HG03378 (cell line): ENCODE results near the gene STX11.

Experiments
- ATAC-seq: cut with Tn5 transposase; IDR thresholded peaks from one replicate; pipeline ENCODE4 v1.9.1; 2021; ENCODE audit warnings: mild to moderate bottlenecking, moderate library complexity; ENCODE audit not compliant: unreplicated experiment

The STX11 gene

GRCh38 chr6:144140867-144141266, 9.4 kb upstream of the STX11 start:
- ATAC-seq: peak; percentile 82

DNA sequence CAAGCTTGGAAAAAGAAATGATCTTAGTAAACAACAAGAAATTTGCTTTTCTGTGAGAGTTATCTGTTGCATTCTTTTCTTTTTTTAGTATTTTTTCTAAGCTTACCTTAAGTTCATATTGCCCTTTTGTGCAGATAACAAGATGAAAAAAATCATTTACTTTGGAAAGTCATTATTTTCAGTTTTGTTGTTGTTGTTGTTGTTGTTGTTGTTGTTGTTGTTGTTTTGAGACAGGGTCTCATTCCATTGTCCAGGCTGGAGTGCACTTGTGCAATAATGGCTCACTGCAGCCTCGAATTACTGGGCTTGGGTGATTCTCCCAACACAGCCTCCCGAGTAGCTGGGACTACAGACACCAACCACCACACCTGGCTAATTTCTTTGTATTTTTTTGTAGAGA, 8.8 kb upstream of the STX11 start:
- no peak for ATAC-seq

DNA sequence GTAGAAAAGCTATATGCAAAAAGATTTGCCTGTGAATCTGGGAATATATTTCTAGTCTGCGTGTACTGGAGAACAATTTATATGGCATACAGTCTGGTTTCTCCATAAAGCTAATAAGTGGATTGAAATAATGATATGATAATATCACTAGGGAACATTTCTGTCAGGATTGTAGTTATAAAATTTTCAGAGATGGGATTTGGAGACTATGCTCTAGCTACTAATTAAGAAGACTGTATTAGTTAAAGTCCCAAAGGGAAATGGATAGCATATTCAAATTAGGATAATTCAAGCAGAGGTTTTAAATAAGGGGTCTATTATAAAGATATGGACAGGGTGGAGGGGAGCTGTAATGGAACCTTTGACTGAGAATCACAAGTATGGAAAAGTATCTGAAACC, 7.2 kb upstream of the STX11 start:
- ATAC-seq: no peak

- no peak for ATAC-seq
These were observed 6.4 kb upstream of the STX11 start for GRCh38 chr6:144143878-144144277.

DNA sequence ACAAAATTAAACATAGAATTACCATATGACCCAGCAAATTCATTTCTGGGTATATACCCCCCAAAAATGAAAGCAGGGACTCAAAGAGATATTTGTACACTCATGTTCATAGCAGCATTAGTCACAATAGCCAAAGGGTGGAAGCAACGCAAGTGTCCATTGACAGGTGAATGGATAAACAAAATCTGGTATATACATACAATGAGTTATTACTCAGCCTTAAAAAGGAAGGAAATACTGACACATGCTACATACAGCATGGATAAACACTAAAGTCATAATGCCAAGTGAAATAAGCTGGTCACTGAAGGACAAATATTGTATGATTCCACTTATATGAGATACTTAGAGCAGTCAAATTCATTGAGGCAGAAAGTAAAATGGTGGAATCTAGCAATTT, 5.3 kb upstream of the STX11 start:
- no peak for ATAC-seq

DNA sequence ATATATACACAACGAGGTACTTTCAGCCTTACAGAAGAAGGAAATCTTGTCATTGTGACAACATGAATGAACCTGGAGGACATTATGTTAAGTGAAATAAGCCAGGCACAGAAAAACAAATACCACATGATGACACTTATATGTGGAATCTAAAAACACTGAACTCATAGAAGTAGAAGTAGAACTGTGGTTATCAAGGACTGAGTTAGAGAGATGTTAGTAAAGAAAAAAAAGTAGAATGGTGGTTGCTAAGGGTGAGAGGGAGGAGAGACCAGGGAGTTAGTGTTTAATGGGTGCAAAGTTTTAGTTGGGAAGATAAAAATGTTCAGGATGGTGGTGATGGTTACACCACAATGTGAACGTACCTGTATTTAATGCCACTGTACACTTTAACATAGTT, 4.8 kb upstream of the STX11 start:
- no peak for ATAC-seq

- no peak for ATAC-seq
These were observed 1.4 kb upstream of the STX11 start for GRCh38 chr6:144148886-144149285.

GRCh38 chr6:144149558-144149893, 791 bp upstream of the STX11 start:
- ATAC-seq: no peak

DNA sequence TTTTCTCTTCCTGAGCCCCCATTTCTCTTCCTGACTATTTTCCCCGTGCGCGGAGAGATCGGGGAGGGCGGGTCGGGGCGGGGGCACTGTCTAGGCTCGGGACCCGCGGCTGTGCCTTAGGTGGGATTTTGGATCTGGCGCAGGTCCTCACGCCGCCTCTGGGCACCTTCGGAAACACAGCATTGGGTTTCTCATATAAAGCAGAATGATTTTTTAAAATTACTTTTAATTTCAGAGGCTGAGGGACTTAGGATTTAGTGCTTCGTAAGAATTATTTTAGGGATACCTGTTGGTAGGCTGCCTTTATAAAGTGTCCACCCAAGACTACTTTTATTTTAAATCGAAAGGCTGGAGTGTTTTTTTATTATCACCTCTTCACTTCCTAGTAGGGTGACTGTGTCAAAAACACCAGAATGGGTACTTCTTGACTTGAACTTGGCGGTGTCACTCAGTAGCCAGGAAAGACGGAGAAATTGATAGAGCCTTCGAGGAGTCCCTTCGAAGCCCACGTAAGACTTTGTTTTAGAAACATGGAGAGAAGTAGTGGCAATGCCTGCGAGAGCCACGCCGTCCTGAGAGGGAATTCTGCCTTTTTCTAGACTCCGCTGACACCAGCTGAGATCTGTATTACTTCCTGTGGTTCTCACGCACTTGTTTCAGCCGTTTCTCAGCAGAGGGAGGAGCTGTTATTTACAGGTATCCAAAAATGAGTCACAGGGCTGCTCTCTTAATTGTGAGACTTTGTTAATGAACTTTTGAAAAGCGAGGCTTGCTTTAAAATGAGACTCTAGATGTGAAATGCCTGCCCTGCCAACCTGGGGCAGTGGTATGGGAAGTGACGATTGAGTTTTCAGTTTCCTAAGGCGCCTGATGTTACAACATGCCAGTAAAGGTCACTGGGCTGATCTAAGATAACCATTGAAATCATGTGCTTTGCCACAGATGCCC, 667 bp downstream of the STX11 start:
- peak; percentile 72 for ATAC-seq

DNA sequence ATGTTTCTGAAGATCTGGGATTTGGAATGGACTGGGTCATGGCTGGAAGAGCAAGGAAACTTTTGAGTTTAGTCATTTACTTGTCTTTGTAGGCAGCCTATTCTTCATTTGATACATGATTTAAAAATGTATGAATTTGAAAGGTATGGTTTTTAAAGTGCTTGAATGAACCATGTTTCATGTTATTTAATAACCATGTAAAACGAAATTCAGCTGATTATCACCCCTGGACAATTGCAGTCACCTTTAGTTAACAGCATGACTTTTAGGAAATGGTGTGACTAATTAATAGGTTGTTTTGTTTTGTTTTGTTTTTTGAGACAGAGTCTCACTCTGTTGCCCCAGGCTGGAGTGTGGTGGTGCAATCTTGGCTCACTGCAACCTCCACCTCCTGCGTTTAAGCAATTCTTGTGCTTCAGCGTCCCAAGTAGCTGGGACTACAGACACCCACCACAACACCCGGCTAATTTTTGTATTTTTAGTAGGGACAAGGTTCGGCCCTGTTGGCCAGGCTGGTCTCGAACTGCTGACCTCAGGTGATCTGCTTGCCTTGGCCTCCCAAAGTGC, 2.1 kb downstream of the STX11 start:
- no peak for ATAC-seq

DNA sequence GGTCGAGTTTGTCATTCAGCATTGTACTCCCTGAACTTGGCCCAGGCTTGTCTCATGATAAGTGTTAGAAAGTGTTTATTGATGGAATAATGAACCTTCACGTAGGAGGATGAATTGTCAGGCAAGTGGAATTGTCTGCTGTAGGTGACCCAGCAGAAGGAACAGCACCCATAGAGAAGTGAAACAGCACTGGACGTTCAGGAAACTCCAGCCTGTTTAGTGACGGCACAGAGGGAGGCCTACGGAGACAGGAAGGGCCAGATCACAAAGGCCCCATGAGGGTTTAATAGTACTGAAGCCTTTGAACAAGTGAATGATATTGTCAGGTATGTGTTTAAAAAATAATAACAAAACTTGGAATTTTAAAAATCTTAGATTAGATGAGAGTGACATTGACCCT, 2.9 kb downstream of the STX11 start:
- ATAC-seq: no peak

DNA sequence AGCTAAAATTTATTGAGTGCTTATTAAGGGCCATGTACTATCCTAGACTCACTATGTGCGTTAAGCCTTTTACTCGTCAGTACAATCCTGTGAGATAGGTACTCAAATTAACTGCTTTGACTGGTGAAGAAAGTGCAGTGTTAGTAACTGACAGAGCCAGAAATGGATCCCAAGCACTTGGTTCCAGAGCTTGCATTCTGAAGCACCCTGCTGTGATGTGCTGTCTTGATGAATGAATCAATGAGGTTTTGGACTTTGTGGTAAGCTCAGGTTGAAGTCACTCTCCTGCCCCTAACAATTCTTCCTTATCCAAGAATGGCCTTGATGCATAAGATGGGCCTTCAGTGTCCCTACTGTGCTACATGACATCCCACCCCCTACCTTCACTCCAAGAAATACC, 3.7 kb downstream of the STX11 start:
- no peak for ATAC-seq

DNA sequence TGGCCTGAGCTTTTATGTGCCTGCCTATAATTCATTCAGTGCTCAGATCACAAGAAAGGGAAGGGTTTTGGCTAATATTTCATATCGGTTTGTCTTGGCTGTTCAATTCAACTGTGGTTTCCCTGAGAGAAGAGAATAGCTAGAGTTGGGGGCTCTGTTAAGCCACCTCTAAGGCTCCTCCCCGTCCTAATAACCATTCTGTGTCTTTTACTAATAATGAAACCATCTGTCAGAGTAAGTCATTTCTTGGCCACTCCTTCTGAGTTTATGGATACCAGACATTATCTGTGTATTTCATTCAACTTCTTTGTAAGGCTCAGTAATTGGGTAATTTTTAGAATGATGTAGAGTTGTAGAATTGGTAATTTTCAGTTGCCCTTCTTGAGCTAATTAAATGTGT, 5.2 kb downstream of the STX11 start:
- peak; percentile 65 for ATAC-seq

DNA sequence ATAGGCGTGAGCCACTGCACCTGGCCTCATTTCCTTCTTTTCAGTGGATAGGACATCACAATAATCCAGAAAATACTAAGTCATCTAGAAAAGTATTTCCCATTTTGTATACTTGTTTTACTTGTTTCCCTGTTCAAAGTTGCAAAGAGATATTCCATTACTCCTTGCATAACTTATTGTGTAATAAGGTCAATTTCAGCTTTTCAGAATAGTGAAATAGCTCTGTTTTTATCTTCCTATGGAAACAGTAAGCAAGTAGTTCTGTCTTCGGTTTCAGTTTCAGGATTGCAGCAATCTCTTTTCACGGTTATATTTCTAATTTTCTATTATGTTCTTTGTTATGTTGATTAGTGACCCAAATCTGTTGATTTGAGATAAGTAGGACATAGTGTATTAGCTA, 6.0 kb downstream of the STX11 start:
- peak; percentile 25 for ATAC-seq

GRCh38 chr6:144156991-144157390, 6.7 kb downstream of the STX11 start:
- ATAC-seq: no peak

DNA sequence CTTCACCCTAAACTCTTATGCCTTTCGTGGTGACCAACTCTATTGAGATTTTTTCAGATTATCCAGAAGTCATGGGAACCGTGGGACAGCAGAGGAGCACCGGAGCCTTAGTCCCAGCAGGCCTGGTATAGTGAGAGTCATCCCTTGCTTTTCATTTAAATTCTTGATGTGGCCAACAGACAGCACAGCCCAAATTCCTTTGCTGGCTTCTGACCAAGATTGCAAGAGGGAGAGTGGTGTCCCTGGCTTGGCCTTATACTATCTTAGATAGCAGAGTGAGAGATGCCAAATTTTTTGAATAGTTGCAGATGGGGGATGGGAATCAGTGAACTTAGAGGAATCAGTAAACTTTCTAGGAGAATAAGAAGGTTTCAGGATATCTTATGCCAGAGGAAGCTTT, 7.8 kb downstream of the STX11 start:
- no peak for ATAC-seq

- ATAC-seq: no peak
These were observed 8.9 kb downstream of the STX11 start for GRCh38 chr6:144159223-144159622.

DNA sequence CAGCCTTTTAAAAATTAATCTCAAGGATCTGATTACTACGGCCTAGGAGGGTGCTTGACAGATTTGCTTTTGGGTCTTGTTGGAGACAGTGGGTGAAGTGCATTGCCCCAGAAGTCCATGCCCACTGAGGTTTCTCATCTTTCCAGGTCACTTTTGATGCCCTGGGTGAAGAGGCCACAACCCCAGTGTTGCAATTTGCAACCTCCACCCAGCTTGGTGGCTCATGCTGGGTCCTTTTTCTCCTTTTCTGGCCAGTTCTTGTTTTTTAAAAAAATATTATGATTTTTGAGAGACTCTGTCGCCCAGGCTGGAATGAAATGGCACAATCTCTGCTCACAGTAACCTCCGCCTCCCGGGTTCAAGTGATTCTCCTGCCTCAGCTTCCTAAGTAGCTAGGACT, 9.4 kb downstream of the STX11 start:
- ATAC-seq: no peak

GRCh38 chr6:144160431-144161005, 10.2 kb downstream of the STX11 start:
- ATAC-seq: no peak

DNA sequence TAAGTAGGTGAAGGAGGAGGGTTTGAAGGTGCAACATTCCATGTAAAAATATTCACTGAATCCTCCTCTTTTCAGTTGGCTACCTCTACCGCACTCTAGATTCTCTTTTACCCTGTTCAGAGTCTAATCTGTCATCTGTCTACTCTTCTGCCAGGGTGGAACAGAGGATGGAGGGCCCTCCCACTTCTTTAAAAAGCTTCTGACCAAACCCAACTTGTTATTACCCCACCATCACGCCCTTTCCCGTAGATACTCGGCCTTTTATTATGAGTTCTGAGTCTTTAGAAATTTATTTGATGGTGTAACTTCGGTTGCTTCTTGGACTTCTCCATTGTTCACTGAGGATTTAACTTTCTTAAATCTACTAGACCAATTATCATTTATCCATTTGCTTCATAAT, 11.7 kb downstream of the STX11 start:
- no peak for ATAC-seq

DNA sequence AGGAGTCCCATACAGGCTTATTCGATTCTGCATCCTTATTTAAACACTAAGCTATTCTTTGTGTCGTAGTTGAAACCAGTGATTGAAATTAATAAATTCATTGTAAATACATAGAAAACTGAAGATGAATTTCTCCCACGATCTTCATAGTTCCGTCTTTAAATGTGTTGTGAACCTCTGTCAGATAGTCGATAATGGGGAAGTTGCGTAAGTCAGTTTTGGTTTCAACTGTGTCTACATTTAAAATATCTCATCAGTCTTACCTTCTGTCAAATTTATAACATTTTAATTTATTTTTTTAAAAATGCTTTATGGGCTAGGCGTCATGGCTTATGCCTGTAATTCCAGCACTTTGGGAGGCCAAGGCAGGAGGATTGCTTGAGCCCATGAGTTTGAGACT, 12.7 kb downstream of the STX11 start:
- peak; percentile 76 for ATAC-seq

DNA sequence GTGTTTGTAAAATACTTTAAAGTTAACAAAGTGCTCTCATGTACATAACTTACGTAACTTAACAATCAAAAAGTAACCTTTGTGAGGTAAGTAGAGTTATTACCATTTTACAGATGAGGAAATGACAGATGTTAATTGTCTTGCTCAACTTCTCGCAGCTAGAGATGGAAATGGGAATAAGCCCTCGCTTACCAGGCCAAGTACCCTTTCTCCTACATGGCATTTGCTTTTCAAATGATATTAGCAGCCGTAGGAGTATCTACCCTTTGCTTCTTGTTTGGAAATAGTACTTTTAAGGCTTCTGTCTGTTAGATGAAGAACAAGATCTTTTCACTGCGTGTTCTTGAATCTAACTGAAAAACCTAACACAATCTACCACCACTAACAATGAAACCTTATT, 15.5 kb downstream of the STX11 start:
- no peak for ATAC-seq
